ENCODE results near the gene MRPL28. TPM values are rescaled to one million over a fixed set of nuclear protein-coding genes. Genes with fewer than 3 reads are reported as not detected.
"Not testable (repeated sequence)": the region's sequence is repeated elsewhere in the genome, so short reads cannot be mapped to it uniquely, and the experiment has no call there.

Gene MRPL28
- total and polyA plus RNA-seq, 2 donors (not counting 1 experiment from before 2014, with no cell fraction given) = 65.2 to 86.5 TPM

DNA sequence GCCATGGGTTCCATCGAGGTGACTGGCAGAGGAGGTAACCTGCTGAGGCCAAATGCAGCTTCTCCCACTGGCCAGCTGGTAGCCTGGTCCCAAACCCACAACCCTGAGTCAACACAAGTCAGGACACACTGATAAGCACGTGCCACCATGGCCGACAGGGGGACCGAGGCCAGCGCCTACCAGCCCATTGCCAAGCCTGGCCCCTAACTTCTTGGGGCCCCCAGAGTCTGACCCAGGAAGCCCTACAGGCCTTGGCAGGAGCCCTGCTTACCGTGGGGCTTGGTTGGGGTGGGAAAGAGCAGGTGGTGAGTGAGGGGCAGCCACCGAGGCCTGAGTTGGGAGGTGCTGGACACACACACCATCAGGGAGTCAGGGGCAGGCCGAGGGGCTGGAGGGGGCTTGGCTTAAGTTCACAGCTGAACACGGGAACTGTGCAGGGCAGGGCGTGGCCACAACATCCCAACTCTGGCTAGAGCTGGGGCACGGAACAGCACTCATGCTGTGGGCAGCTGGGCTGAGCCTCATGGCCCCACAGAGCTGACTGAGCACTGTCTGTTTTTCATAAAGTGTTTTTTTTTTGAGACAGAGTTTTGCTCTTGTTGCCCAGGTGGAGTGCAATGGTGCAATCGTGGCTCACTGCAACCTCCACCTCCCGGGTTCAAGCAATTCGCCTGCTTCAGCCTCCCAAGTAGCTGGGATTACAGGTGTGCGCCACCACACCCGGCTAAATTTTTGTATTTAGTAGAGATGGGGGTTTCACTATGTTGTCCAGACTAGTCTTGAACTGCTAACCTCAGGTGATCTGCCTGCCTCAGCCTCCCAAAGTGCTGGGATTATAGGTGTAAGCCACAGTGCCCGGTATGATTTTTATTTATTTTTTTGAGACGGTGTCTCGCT is 5.5 kb downstream of the MRPL28 start:
- H2AFZ ChIP-seq (ENCODE audit: low read length) = no peak overlapping the region

DNA sequence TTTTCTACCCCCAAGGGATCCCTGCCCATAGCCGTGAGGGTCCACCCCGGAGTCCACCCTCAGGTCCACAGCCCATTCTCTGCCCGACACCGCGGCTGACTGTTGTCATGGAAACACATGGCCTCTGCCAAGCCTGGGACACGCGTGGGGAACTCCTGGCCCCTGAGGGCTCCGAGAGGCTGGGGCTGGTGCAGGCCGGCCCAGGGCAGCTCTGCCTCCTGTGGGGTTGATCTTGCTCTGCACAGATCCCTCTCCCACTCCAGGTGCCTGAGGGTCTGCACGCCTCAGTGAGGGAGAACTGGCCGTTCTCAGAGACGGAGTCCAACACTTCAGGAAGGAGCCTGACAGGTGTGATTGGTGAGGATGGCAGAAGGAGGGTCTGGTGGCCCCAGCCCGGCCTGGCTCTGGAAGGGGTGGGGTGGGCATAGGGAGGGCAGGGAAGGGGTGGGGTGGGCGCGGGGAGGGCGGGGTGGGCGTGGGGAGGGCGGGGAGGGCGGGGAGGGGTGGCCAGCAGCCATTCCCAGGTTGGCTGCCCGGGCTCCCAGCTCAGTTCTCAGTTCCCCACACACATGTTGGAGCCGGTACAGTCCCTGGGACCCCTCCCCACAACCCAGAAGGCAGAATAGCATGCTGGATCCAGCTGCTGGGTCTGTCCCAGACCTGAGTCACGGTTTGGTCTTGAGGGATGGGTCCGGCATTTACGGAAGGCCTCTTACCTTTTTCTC is 6.4 kb downstream of the MRPL28 start:
- Histone ChIP-seq H3K79me2 (ENCODE audit: control insufficient read depth, insufficient read depth, low read length) (no peaks in the 10 kb centered on the region), H3K27me3 (ENCODE audit: control insufficient read depth, insufficient read depth, low read length) (no peaks in the 10 kb centered on the region), H3K4me2 (ENCODE audit: extremely low read depth, insufficient read depth, low read length) (no peak overlapping the region), H3K4me3 (replicated peaks in 1 of 4; ENCODE audit: control extremely low read depth in 1 of 4, insufficient read depth in 1 of 4, low read depth in 3 of 4, low read length in 4 of 4) (no peak overlapping the region), H3K27ac (ENCODE audit: insufficient read depth, low read length) (no peak overlapping the region), H2AFZ (ENCODE audit: low read length) (no peak overlapping the region), H3K9me3 (ENCODE audit: control insufficient read depth, insufficient read depth, low read depth, low read length) (no peaks in the 10 kb centered on the region), H4K20me1 (ENCODE audit: control insufficient read depth, extremely low read depth, insufficient read depth, low read length) (no peaks in the 10 kb centered on the region), H3K9ac (ENCODE audit: insufficient read depth, low read length) (no peak overlapping the region), H3K4me1 (ENCODE audit: control insufficient read depth, extremely low read depth, insufficient read depth, low read length) (no peaks in the 10 kb centered on the region), H3K36me3 (ENCODE audit: control insufficient read depth, insufficient read depth, low read length) (peaks cover 22% of the 10 kb centered on the region)
- no peak for DNase-seq (ENCODE audit: low read depth in 2 of 2)
- TF ChIP-seq, protein P1, sequence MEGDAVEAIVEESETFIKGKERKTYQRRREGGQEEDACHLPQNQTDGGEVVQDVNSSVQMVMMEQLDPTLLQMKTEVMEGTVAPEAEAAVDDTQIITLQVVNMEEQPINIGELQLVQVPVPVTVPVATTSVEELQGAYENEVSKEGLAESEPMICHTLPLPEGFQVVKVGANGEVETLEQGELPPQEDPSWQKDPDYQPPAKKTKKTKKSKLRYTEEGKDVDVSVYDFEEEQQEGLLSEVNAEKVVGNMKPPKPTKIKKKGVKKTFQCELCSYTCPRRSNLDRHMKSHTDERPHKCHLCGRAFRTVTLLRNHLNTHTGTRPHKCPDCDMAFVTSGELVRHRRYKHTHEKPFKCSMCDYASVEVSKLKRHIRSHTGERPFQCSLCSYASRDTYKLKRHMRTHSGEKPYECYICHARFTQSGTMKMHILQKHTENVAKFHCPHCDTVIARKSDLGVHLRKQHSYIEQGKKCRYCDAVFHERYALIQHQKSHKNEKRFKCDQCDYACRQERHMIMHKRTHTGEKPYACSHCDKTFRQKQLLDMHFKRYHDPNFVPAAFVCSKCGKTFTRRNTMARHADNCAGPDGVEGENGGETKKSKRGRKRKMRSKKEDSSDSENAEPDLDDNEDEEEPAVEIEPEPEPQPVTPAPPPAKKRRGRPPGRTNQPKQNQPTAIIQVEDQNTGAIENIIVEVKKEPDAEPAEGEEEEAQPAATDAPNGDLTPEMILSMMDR (conservative IDR thresholded peaks at IDR 0.05 in 1 of 2, IDR thresholded peaks at IDR 0.05 in 1 of 2; ENCODE audit: low read depth in 1 of 2, low read length in 2 of 2) = no peak
- no peak for TF ChIP-seq EZH2 (IDR thresholded peaks at IDR 0.05; ENCODE audit: low read length, missing control alignments)

More for the DNA sequence above, 5.5 kb downstream of the MRPL28 start:
- Histone ChIP-seq H3K79me2 (ENCODE audit: control insufficient read depth, insufficient read depth, low read length) (peaks cover under 1% of the 10 kb centered on the region), H3K4me1 (ENCODE audit: control insufficient read depth, extremely low read depth, insufficient read depth, low read length) (peaks cover 2% of the 10 kb centered on the region), H3K36me3 (ENCODE audit: control insufficient read depth, insufficient read depth, low read length) (peaks cover 24% of the 10 kb centered on the region), H3K9me3 (ENCODE audit: control insufficient read depth, insufficient read depth, low read depth, low read length) (no peaks in the 10 kb centered on the region), H4K20me1 (ENCODE audit: control insufficient read depth, extremely low read depth, insufficient read depth, low read length) (no peaks in the 10 kb centered on the region), H3K9ac (ENCODE audit: insufficient read depth, low read length) (no peak overlapping the region), H3K27me3 (ENCODE audit: control insufficient read depth, insufficient read depth, low read length) (no peaks in the 10 kb centered on the region), H3K4me2 (ENCODE audit: extremely low read depth, insufficient read depth, low read length) (no peak overlapping the region), H3K4me3 (replicated peaks in 1 of 4; ENCODE audit: control extremely low read depth in 1 of 4, insufficient read depth in 1 of 4, low read depth in 3 of 4, low read length in 4 of 4) (no peak overlapping the region), H3K27ac (ENCODE audit: insufficient read depth, low read length) (no peak overlapping the region)
- no peak for TF ChIP-seq EZH2 (IDR thresholded peaks at IDR 0.05; ENCODE audit: low read length, missing control alignments)
- DNase-seq (ENCODE audit: low read depth in 2 of 2) = no peak

DNA sequence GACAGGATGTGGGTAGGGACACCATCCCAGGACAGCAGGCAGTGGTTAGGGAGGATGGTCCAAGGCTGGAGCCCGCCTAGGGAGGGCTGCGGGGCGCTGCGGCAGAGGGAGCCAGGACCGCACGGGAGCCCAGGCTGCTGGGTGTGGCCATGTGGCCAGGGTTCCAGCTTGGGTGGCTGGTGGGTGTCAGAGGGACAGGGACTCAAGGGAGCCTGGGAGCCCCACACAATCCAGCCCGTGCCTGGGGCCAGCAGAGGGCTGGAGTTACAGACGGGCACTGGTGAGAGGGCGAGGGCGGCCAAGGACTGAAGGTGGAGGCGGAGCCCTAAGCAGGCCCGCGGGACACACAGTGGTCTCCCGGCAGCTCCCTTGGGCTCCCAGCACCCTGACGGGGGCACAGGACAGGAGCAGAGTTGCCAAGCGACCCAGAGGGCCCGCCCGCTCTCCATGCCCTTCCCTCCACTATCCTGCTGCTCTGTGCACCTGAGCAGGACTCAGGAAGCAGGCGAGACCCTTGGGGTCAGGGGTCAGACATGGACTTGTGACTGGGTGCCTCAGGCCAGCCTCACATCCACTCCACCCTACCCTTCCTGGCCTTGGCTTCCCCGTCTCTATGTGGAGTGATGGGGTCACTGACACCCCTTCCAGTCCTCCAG is 7.1 kb downstream of the MRPL28 start:
- Histone ChIP-seq H3K36me3 (ENCODE audit: control insufficient read depth, insufficient read depth, low read length) (peaks cover 18% of the 10 kb centered on the region), H3K27me3 (ENCODE audit: control insufficient read depth, insufficient read depth, low read length) (no peaks in the 10 kb centered on the region), H3K4me3 (replicated peaks in 1 of 4; ENCODE audit: control extremely low read depth in 1 of 4, insufficient read depth in 1 of 4, low read depth in 3 of 4, low read length in 4 of 4) (no peak overlapping the region), H3K27ac (ENCODE audit: insufficient read depth, low read length) (no peak overlapping the region), H3K9ac (ENCODE audit: insufficient read depth, low read length) (no peak overlapping the region), H4K20me1 (ENCODE audit: control insufficient read depth, extremely low read depth, insufficient read depth, low read length) (no peaks in the 10 kb centered on the region), H2AFZ (ENCODE audit: low read length) (no peak overlapping the region), H3K9me3 (ENCODE audit: control insufficient read depth, insufficient read depth, low read depth, low read length) (no peaks in the 10 kb centered on the region), H3K4me2 (ENCODE audit: extremely low read depth, insufficient read depth, low read length) (no peak overlapping the region), H3K79me2 (ENCODE audit: control insufficient read depth, insufficient read depth, low read length) (no peaks in the 10 kb centered on the region), H3K4me1 (ENCODE audit: control insufficient read depth, extremely low read depth, insufficient read depth, low read length) (no peaks in the 10 kb centered on the region)
- TF ChIP-seq EZH2 (IDR thresholded peaks at IDR 0.05; ENCODE audit: low read length, missing control alignments) = no peak
- TF ChIP-seq, protein P1 (conservative IDR thresholded peaks at IDR 0.05 in 1 of 2, IDR thresholded peaks at IDR 0.05 in 1 of 2; ENCODE audit: low read depth in 1 of 2, low read length in 2 of 2) = no peak
- DNase-seq (ENCODE audit: low read depth in 2 of 2) = no peak

DNA sequence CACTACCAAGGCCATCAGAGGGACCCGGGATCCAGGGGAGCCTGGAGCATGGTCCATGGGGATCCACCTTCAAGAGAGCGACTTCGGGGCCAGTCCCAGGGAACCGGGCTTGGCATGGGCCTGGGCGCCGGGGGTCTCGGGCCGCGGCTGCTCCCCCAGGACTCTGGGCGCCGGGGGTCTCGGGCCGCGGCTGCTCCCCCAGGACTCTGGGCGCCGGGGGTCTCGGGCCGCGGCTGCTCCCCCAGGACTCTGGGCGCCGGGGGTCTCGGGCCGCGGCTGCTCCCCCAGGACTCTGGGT is 7.7 kb downstream of the MRPL28 start:
- H3K4me1 ChIP-seq (ENCODE audit: control insufficient read depth, extremely low read depth, insufficient read depth, low read length); H3K27me3 ChIP-seq (ENCODE audit: control insufficient read depth, insufficient read depth, low read length); DNase-seq (ENCODE audit: low read depth in 2 of 2); H4K20me1 ChIP-seq (ENCODE audit: control insufficient read depth, extremely low read depth, insufficient read depth, low read length); H3K4me3 ChIP-seq (replicated peaks in 1 of 4; ENCODE audit: control extremely low read depth in 1 of 4, insufficient read depth in 1 of 4, low read depth in 3 of 4, low read length in 4 of 4); H3K79me2 ChIP-seq (ENCODE audit: control insufficient read depth, insufficient read depth, low read length); H3K27ac ChIP-seq (ENCODE audit: insufficient read depth, low read length); H2AFZ ChIP-seq (ENCODE audit: low read length); H3K9ac ChIP-seq (ENCODE audit: insufficient read depth, low read length); H3K4me2 ChIP-seq (ENCODE audit: extremely low read depth, insufficient read depth, low read length); H3K9me3 ChIP-seq (ENCODE audit: control insufficient read depth, insufficient read depth, low read depth, low read length): not testable (repeated sequence)
- H3K36me3 ChIP-seq (ENCODE audit: control insufficient read depth, insufficient read depth, low read length) = peaks cover 12% of the 10 kb centered on the region

All from fibroblast of lung (primary cell).